CD4-positive, alpha-beta memory T cell (primary cell): Measurements from ENCODE around the gene ARHGEF26. TPM values are rescaled to one million over a fixed set of nuclear protein-coding genes. Genes with fewer than 3 reads are reported as not detected.

Source experiments
- CTCF ChIA-PET: fragments of 350-600 bp; sonication (Branson Sonifier 250); formaldehyde crosslinking; loops from one replicate; lab custom pipeline; 2021; ENCODE audit warnings: inconsistent platforms; ENCODE audit not compliant: partially characterized antibody; lab: Charles Lee
- POLR2A ChIA-PET: fragments of 350-600 bp; sonication (Branson Sonifier 250); formaldehyde crosslinking; loops from one replicate; lab custom pipeline; 2021; ENCODE audit not compliant: partially characterized antibody; lab: Charles Lee
- DNase-seq, 5 donors: peaks; one replicate each; pipeline versions ENCODE4 v3.0.0 to v3.0.0-alpha.2; 2020 to 2022; ENCODE audit warnings: mixed read lengths in 1 of 5
- H3K27ac ChIP-seq: one replicate; pipeline ENCODE4 v1.7.0; 2013; ENCODE audit warnings: low read depth, low read length
- H3K27me3 ChIP-seq: 2 replicates; pipeline ENCODE4 v1.7.0; 2013; ENCODE audit warnings: mild to moderate bottlenecking, low read length, moderate library complexity; ENCODE audit not compliant: insufficient read depth
- H3K36me3 ChIP-seq: 2 replicates; pipeline ENCODE4 v1.7.0; 2013; ENCODE audit warnings: mild to moderate bottlenecking, low read length, moderate library complexity; ENCODE audit not compliant: insufficient read depth
- H3K4me1 ChIP-seq: 2 replicates; pipeline ENCODE4 v1.7.0; 2013; ENCODE audit warnings: mild to moderate bottlenecking, low read length, moderate library complexity; ENCODE audit not compliant: insufficient read depth
- H3K4me3 ChIP-seq, 2 donors: one replicate each; pipeline ENCODE4 v1.7.0; 2013; ENCODE audit warnings: low read length in 2 of 2, mild to moderate bottlenecking in 1 of 2
- H3K9me3 ChIP-seq, 2 donors: one replicate each; pipeline ENCODE4 v1.7.0; 2013; ENCODE audit warnings: low read length in 2 of 2, control low read depth in 1 of 2; ENCODE audit not compliant: control insufficient read depth in 1 of 2
- H3K27ac Mint-ChIP-seq, 7 donors: one replicate each; pipeline ENCODE4 v1.8.0; 2020 to 2021; ENCODE audit warnings: mixed read lengths in 7 of 7, mild to moderate bottlenecking in 6 of 7, inconsistent platforms in 3 of 7, moderate library complexity in 3 of 7
- H3K27me3 Mint-ChIP-seq, 2 donors: one replicate each; pipeline ENCODE4 v1.8.0; 2020 to 2021; ENCODE audit warnings: mixed read lengths in 2 of 2
- H3K36me3 Mint-ChIP-seq, 2 donors: one replicate each; pipeline ENCODE4 v1.8.0; 2020 to 2021; ENCODE audit warnings: mixed read lengths in 2 of 2, inconsistent platforms in 1 of 2, mild to moderate bottlenecking in 1 of 2
- H3K4me1 Mint-ChIP-seq, 4 donors: one replicate each; pipeline ENCODE4 v1.8.0; 2020 to 2021; ENCODE audit warnings: mixed read lengths in 4 of 4, mild to moderate bottlenecking in 1 of 4
- H3K4me3 Mint-ChIP-seq, 8 donors: one replicate each; pipeline ENCODE4 v1.8.0; 2020 to 2021; ENCODE audit warnings: mixed read lengths in 8 of 8, mild to moderate bottlenecking in 7 of 8, moderate library complexity in 6 of 8, inconsistent platforms in 3 of 8
- H3K9me3 Mint-ChIP-seq, 8 donors: one replicate each; pipeline ENCODE4 v1.8.0; 2020 to 2021; ENCODE audit warnings: mixed read lengths in 8 of 8, mild to moderate bottlenecking in 5 of 8, inconsistent platforms in 3 of 8, moderate library complexity in 1 of 8
- intact Hi-C: fragments of 100-400 bp; cut with micrococcal nuclease; formaldehyde crosslinking; loops from one replicate; pipeline ENCODE4 v1.15.1; 2023
- polyA plus RNA-seq, 2 donors: library from polyadenylated mRNA; unstranded; fragments of 300-500 nt; fragmentation: Illumina TruSeq; gene quantifications; one replicate each; pipeline ENCODE4 v1.2.3, GENCODE V29; 2021
- total RNA-seq, 2 experiments: library from RNA; stranded (reverse); gene quantifications; one replicate each; pipeline ENCODE4 v1.2.3, GENCODE V29; 2021

Gene ARHGEF26
- total and polyA plus RNA-seq, 4 experiments from 2014 or later, result 0.06 to 0.33 (median 0.16) TPM

GRCh38 chr3:154176036-154176435 lies 54.8 kb downstream of the ARHGEF26 start:
- H3K9me3 ChIP-seq, result no peaks in the 10 kb centered on the region
- no peaks in the 10 kb centered on the region for H3K4me1 ChIP-seq
- peaks cover 0 to 2% (median 0%) of the 10 kb centered on the region in 8 donors for H3K9me3 Mint-ChIP-seq
- POLR2A ChIA-PET, result no interaction called here
- no peak overlapping the region for H3K27ac ChIP-seq
- no peak overlapping the region for H3K4me3 ChIP-seq
- CTCF ChIA-PET, result no interaction called here
- no peak overlapping the region for H3K27ac Mint-ChIP-seq
- intact Hi-C loops, result no loop called here
- no peaks in the 10 kb centered on the region for H3K27me3 ChIP-seq
- DNase-seq, result no peak
- no peaks in the 10 kb centered on the region for H3K36me3 ChIP-seq
- no peak overlapping the region for H3K4me3 Mint-ChIP-seq
- H3K27me3 Mint-ChIP-seq, result peaks cover 1% of the 10 kb centered on the region in 2 donors
- no peaks in the 10 kb centered on the region for H3K4me1 Mint-ChIP-seq
- H3K36me3 Mint-ChIP-seq, result no peaks in the 10 kb centered on the region

- intact Hi-C loops, result no loop called here
- H3K9me3 Mint-ChIP-seq, result peaks cover 0 to 2% (median 0%) of the 10 kb centered on the region in 8 donors
- Histone ChIP-seq H3K4me3 (no peak overlapping the region), H3K4me1 (no peaks in the 10 kb centered on the region), H3K27ac (no peak overlapping the region), H3K36me3 (no peaks in the 10 kb centered on the region), H3K9me3 (no peaks in the 10 kb centered on the region), H3K27me3 (no peaks in the 10 kb centered on the region)
- H3K4me1 Mint-ChIP-seq, result no peaks in the 10 kb centered on the region
- CTCF ChIA-PET, result no interaction called here
- H3K27ac Mint-ChIP-seq, result no peak overlapping the region
- no peak for DNase-seq
- peaks cover 1% of the 10 kb centered on the region in 2 donors for H3K27me3 Mint-ChIP-seq
- no peaks in the 10 kb centered on the region for H3K36me3 Mint-ChIP-seq
- no peak overlapping the region for H3K4me3 Mint-ChIP-seq
- POLR2A ChIA-PET, result no interaction called here
Measured at GRCh38 chr3:154177406-154177805, 56.2 kb downstream of the ARHGEF26 start.

- no peaks in the 10 kb centered on the region for H3K4me1 Mint-ChIP-seq
- H3K27me3 Mint-ChIP-seq, result peaks cover 3 to 4% of the 10 kb centered on the region in 2 donors
- H3K27ac Mint-ChIP-seq, result no peak overlapping the region
- Histone ChIP-seq H3K27me3 (peaks cover 4% of the 10 kb centered on the region), H3K36me3 (no peaks in the 10 kb centered on the region), H3K4me1 (no peaks in the 10 kb centered on the region), H3K4me3 (no peak overlapping the region), H3K27ac (no peak overlapping the region), H3K9me3 (no peaks in the 10 kb centered on the region)
- POLR2A ChIA-PET, result no interaction called here
- H3K9me3 Mint-ChIP-seq, result peaks cover 0 to 2% (median 0%) of the 10 kb centered on the region in 8 donors
- no peak overlapping the region for H3K4me3 Mint-ChIP-seq
- intact Hi-C loops, result no loop called here
- DNase-seq, result no peak
- CTCF ChIA-PET, result no interaction called here
- no peaks in the 10 kb centered on the region for H3K36me3 Mint-ChIP-seq
Measured at GRCh38 chr3:154178172-154178571, 57.0 kb downstream of the ARHGEF26 start.

GRCh38 chr3:154180836-154181691 lies 59.9 kb downstream of the ARHGEF26 start:
- H3K4me1 ChIP-seq, result no peaks in the 10 kb centered on the region
- H3K27ac Mint-ChIP-seq, result no peak overlapping the region
- H3K9me3 ChIP-seq, result no peaks in the 10 kb centered on the region
- H3K9me3 Mint-ChIP-seq, result peaks cover 0 to 2% (median 0%) of the 10 kb centered on the region in 8 donors
- H3K4me1 Mint-ChIP-seq, result no peaks in the 10 kb centered on the region
- H3K4me3 ChIP-seq, result no peak overlapping the region
- H3K4me3 Mint-ChIP-seq, result peak overlapping the region in 1 of 8 donors; percentile 12
- intact Hi-C loops, result no loop called here
- no peaks in the 10 kb centered on the region for H3K36me3 ChIP-seq
- H3K36me3 Mint-ChIP-seq, result no peaks in the 10 kb centered on the region
- POLR2A ChIA-PET, result no interaction called here
- H3K27me3 Mint-ChIP-seq, result peaks cover 3 to 8% of the 10 kb centered on the region in 2 donors
- CTCF ChIA-PET, result no interaction called here
- H3K27me3 ChIP-seq, result peaks cover 4% of the 10 kb centered on the region
- H3K27ac ChIP-seq, result no peak overlapping the region
- no peak for DNase-seq

- Mint-ChIP-seq H3K4me1 (no peaks in the 10 kb centered on the region), H3K27ac (no peak overlapping the region), H3K36me3 (no peaks in the 10 kb centered on the region), H3K4me3 (no peak overlapping the region), H3K27me3 (peaks cover 3 to 8% of the 10 kb centered on the region in 2 donors), H3K9me3 (peaks cover 0 to 2% (median 0%) of the 10 kb centered on the region in 8 donors)
- Histone ChIP-seq H3K4me1 (no peaks in the 10 kb centered on the region), H3K4me3 (no peak overlapping the region), H3K36me3 (no peaks in the 10 kb centered on the region), H3K9me3 (no peaks in the 10 kb centered on the region), H3K27ac (no peak overlapping the region), H3K27me3 (peaks cover 4% of the 10 kb centered on the region)
- ChIA-PET POLR2A (no interaction called here), CTCF (no interaction called here)
- DNase-seq, result no peak
- intact Hi-C loops, result no loop called here
Measured at GRCh38 chr3:154182322-154182922, 61.2 kb downstream of the ARHGEF26 start.

- intact Hi-C loops, result no loop called here
- Mint-ChIP-seq H3K27me3 (peaks cover 3 to 8% of the 10 kb centered on the region in 2 donors), H3K27ac (no peak overlapping the region), H3K36me3 (no peaks in the 10 kb centered on the region), H3K4me3 (no peak overlapping the region), H3K9me3 (peaks cover 0 to 2% (median 0%) of the 10 kb centered on the region in 8 donors), H3K4me1 (no peaks in the 10 kb centered on the region)
- ChIA-PET CTCF (no interaction called here), POLR2A (no interaction called here)
- H3K4me1 ChIP-seq, result no peaks in the 10 kb centered on the region
- peaks cover 4% of the 10 kb centered on the region for H3K27me3 ChIP-seq
- H3K4me3 ChIP-seq, result no peak overlapping the region
- DNase-seq, result no peak
- H3K9me3 ChIP-seq, result no peaks in the 10 kb centered on the region
- no peaks in the 10 kb centered on the region for H3K36me3 ChIP-seq
- H3K27ac ChIP-seq, result no peak overlapping the region
Measured at GRCh38 chr3:154182975-154183374, 61.8 kb downstream of the ARHGEF26 start.

GRCh38 chr3:154184582-154184981 lies 63.4 kb downstream of the ARHGEF26 start:
- Histone ChIP-seq H3K36me3 (no peaks in the 10 kb centered on the region), H3K9me3 (no peaks in the 10 kb centered on the region), H3K27ac (no peak overlapping the region), H3K4me1 (no peaks in the 10 kb centered on the region), H3K27me3 (peaks cover 4% of the 10 kb centered on the region), H3K4me3 (no peak overlapping the region)
- DNase-seq, result no peak
- intact Hi-C loops, result no loop called here
- no peak overlapping the region for H3K27ac Mint-ChIP-seq
- no peak overlapping the region for H3K4me3 Mint-ChIP-seq
- ChIA-PET POLR2A (no interaction called here), CTCF (no interaction called here)
- H3K4me1 Mint-ChIP-seq, result no peaks in the 10 kb centered on the region
- peaks cover 3 to 10% of the 10 kb centered on the region in 2 donors for H3K27me3 Mint-ChIP-seq
- H3K9me3 Mint-ChIP-seq, result no peaks in the 10 kb centered on the region
- H3K36me3 Mint-ChIP-seq, result no peaks in the 10 kb centered on the region
